ENCODE data around the gene TRAK2.

DNA sequence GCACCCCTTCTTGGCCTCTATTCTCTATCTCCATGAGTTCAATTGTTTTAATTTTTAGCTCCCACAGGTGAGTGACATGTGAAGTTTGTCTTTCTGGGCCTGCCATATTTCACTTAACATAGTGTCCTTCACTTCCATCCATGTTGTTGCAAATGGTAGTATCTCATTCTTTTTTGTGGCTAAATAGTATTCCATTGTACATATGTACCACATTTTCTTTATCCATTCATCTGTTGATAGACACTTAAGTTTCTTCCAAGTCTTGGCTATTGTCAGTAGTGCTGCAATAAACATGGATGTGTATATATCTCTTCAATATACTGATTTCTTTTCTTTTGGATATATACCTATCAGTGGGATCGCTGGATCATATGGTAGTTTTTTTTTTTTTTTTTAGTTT is 9.3 kb upstream of the TRAK2 start:
- TF ChIP-seq POLR2AphosphoS5 (IDR thresholded peaks at IDR 0.05; ENCODE audit: low read depth, low read length) (no peak), POLR2A (IDR thresholded peaks at IDR 0.05; ENCODE audit: low read depth, low read length) (no peak)
